ENCODE measurements around the gene DRD3. TPM values are rescaled to one million over a fixed set of nuclear protein-coding genes. Genes with fewer than 3 reads are reported as not detected.

The DRD3 gene
- total and polyA plus RNA-seq, 2 donors (not counting 3 experiments of a cell fraction or from before 2014, with no cell fraction given) = not detected

- no peak overlapping the region for H3K27ac ChIP-seq (ENCODE audit: insufficient read depth, low read depth, low read length)
- no peaks in the 10 kb centered on the region for H3K27me3 ChIP-seq (ENCODE audit: control insufficient read depth in 2 of 2, insufficient read depth in 2 of 2, low read length in 2 of 2)
- H3K9me3 ChIP-seq (replicated peaks; ENCODE audit: control insufficient read depth, insufficient read depth, low read length) = no peaks in the 10 kb centered on the region
- no peak for TF ChIP-seq JUN (IDR thresholded peaks at IDR 0.05; ENCODE audit: borderline replicate concordance, insufficient read depth, insufficient read length, low read depth)
- no peak for TF ChIP-seq POLR2AphosphoS5 (IDR thresholded peaks at IDR 0.05; ENCODE audit: insufficient read depth, low read depth, low read length)
- TF ChIP-seq FOS (IDR thresholded peaks at IDR 0.05; ENCODE audit: borderline replicate concordance, insufficient read depth, low read length) = no peak
- TF ChIP-seq, protein P1, sequence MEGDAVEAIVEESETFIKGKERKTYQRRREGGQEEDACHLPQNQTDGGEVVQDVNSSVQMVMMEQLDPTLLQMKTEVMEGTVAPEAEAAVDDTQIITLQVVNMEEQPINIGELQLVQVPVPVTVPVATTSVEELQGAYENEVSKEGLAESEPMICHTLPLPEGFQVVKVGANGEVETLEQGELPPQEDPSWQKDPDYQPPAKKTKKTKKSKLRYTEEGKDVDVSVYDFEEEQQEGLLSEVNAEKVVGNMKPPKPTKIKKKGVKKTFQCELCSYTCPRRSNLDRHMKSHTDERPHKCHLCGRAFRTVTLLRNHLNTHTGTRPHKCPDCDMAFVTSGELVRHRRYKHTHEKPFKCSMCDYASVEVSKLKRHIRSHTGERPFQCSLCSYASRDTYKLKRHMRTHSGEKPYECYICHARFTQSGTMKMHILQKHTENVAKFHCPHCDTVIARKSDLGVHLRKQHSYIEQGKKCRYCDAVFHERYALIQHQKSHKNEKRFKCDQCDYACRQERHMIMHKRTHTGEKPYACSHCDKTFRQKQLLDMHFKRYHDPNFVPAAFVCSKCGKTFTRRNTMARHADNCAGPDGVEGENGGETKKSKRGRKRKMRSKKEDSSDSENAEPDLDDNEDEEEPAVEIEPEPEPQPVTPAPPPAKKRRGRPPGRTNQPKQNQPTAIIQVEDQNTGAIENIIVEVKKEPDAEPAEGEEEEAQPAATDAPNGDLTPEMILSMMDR (IDR thresholded peaks at IDR 0.05; ENCODE audit: extremely low read depth in 1 of 2, insufficient read depth in 1 of 2, low read depth in 1 of 2, low read length in 2 of 2) = no peak
- no peak for TF ChIP-seq POLR2A (IDR thresholded peaks at IDR 0.05; ENCODE audit: low read depth, low read length)
- no peak for TF ChIP-seq MYC (IDR thresholded peaks at IDR 0.05; ENCODE audit: low read depth, low read length)
- no peak for TF ChIP-seq MAX (IDR thresholded peaks at IDR 0.05; ENCODE audit: insufficient read depth, insufficient read length)
- no peak for TF ChIP-seq GATA2 (IDR thresholded peaks at IDR 0.05; ENCODE audit: insufficient read depth, insufficient read length, low read depth, low read length)
- TF ChIP-seq EZH2 (IDR thresholded peaks at IDR 0.05; ENCODE audit: borderline replicate concordance, low read depth, low read length, severe bottlenecking) = no peak
- H2AFZ ChIP-seq (ENCODE audit: low read depth, low read length) = no peak overlapping the region
- FAIRE-seq = no peak
- dilution Hi-C loops (cut with MboI; ENCODE audit: extremely low pct_ligation_motif_present, low sequenced_read_pairs) = no loop called here
- H3K9ac ChIP-seq (replicated peaks; ENCODE audit: extremely low read depth, insufficient read depth, low read length) = no peak overlapping the region
- intact Hi-C loops (cut with micrococcal nuclease) = no loop called here
- H3K79me2 ChIP-seq (ENCODE audit: control insufficient read depth, insufficient read depth, low read length) = no peaks in the 10 kb centered on the region
- POLR2A ChIA-PET = no interaction called here
- no peaks in the 10 kb centered on the region for H3K36me3 ChIP-seq (ENCODE audit: control insufficient read depth in 2 of 2, extremely low read depth in 1 of 2, insufficient read depth in 2 of 2, low read length in 2 of 2)
- H3K4me1 ChIP-seq (ENCODE audit: control insufficient read depth, extremely low read depth, insufficient read depth, low read length) = peaks cover 15% of the 10 kb centered on the region
- H3K9me1 ChIP-seq (replicated peaks; ENCODE audit: control insufficient read depth, extremely low read depth, insufficient read depth, low read length) = no peaks in the 10 kb centered on the region
- no peak for DNase-seq (ENCODE audit: low read depth, low spot score)
- no TSS peak for BruUV-seq (replicated peaks)
- H3K4me2 ChIP-seq (ENCODE audit: insufficient read depth, low read length) = no peak overlapping the region
- no peaks in the 10 kb centered on the region for H4K20me1 ChIP-seq (replicated peaks; ENCODE audit: control insufficient read depth, extremely low read depth, insufficient read depth, low read length)
- H3K4me3 ChIP-seq (replicated peaks in 1 of 3; ENCODE audit: insufficient read depth in 1 of 3, low read depth in 1 of 3, low read length in 3 of 3) = no peak overlapping the region
- CTCF ChIA-PET = interaction anchor here (1.6 to 2.4 kb wide), 2 partner anchors 14 to 28 kb away, joined by 5 to 9 read pairs; no protein-coding TSS in a partner anchor
Observed at GRCh38 chr3:114127517-114127916, 51.3 kb downstream of the DRD3 start.
